Forelimb muscle (tissue), 1 donor: ENCODE results near the gene SMIM14. TPM values are rescaled to one million over a fixed set of nuclear protein-coding genes. Genes with fewer than 3 reads are reported as not detected.
"Not testable (repeated sequence)": the region's sequence is repeated elsewhere in the genome, so short reads cannot be mapped to it uniquely, and the experiment has no call there.

Experiments used
- DNase-seq: peaks from one replicate; pipeline ENCODE4 v3.0.0-alpha.2; 2013; ENCODE audit warnings: low read depth
- polyA plus RNA-seq: library from polyadenylated mRNA; unstranded; fragments of 120-200 nt; gene quantifications from one replicate; pipeline ENCODE4 v1.2.1, GENCODE V29; 2013; ENCODE audit not compliant: insufficient read length

The SMIM14 gene
- polyA plus RNA-seq, 1 donor, result 18.4 TPM

- DNase-seq, result no peak
Observed at GRCh38 chr4:39597695-39598381, 40.8 kb downstream of the SMIM14 start.

GRCh38 chr4:39596971-39597370 lies 41.7 kb downstream of the SMIM14 start:
- DNase-seq, result no peak

- no peak for DNase-seq
Observed at GRCh38 chr4:39591290-39591689, 47.4 kb downstream of the SMIM14 start.

- no peak for DNase-seq
Observed at GRCh38 chr4:39587881-39588280, 50.8 kb downstream of the SMIM14 start.

GRCh38 chr4:39574946-39575345 lies 63.7 kb downstream of the SMIM14 start:
- DNase-seq, result no peak

- no peak for DNase-seq
Observed at GRCh38 chr4:39571504-39571903, 67.2 kb downstream of the SMIM14 start.

GRCh38 chr4:39571054-39571453 lies 67.6 kb downstream of the SMIM14 start:
- no peak for DNase-seq

GRCh38 chr4:39569209-39569608 lies 69.5 kb downstream of the SMIM14 start:
- DNase-seq, result no peak

GRCh38 chr4:39568805-39569204 lies 69.9 kb downstream of the SMIM14 start:
- DNase-seq, result no peak

GRCh38 chr4:39565878-39566600 lies 72.6 kb downstream of the SMIM14 start:
- no peak for DNase-seq

- no peak for DNase-seq
Observed at GRCh38 chr4:39563346-39563847, 75.3 kb downstream of the SMIM14 start.

- DNase-seq, result no peak
Observed at GRCh38 chr4:39562792-39563191, 75.9 kb downstream of the SMIM14 start.

GRCh38 chr4:39559626-39560025 lies 79.0 kb downstream of the SMIM14 start:
- no peak for DNase-seq

- no peak for DNase-seq
Observed at GRCh38 chr4:39555472-39555871, 83.2 kb downstream of the SMIM14 start.

- DNase-seq, result no peak
Observed at GRCh38 chr4:39548425-39549067, 90.1 kb downstream of the SMIM14 start.

- DNase-seq, result no peak
Observed at GRCh38 chr4:39544580-39545315, 93.9 kb downstream of the SMIM14 start.

- DNase-seq, result not testable (repeated sequence)
Observed at GRCh38 chr4:39544080-39544479, 94.6 kb downstream of the SMIM14 start.

- DNase-seq, result no peak
Observed at GRCh38 chr4:39543034-39543433, 95.6 kb downstream of the SMIM14 start.

GRCh38 chr4:39542611-39543012 lies 96.1 kb downstream of the SMIM14 start:
- no peak for DNase-seq

- DNase-seq, result no peak
Observed at GRCh38 chr4:39541987-39542610, 96.6 kb downstream of the SMIM14 start.

- no peak for DNase-seq
Observed at GRCh38 chr4:39539089-39539611, 99.5 kb downstream of the SMIM14 start.
